Esophagus muscularis mucosa (tissue), 3 donors: ENCODE results near the gene ZNF469.

Experiments used
- POLR2A ChIP-seq: fragments of 450-650 bp; IDR thresholded peaks from one replicate; pipeline ENCODE4 v1.6.1; 2017; ENCODE audit warnings: antibody characterized with exemption, moderate library complexity, mild to moderate bottlenecking, low read depth
- POLR2AphosphoS5 ChIP-seq, 2 donors: sonication (generic); formaldehyde crosslinking; IDR thresholded peaks; one replicate each; pipeline ENCODE4 v1.6.1; 2017; ENCODE audit warnings: antibody characterized with exemption in 2 of 2
- TF ChIP-seq, protein P1 (sequence below), 3 experiments: fragments of 200-600 bp in 2 of 3; fragments of 450-650 bp in 1 of 3; sonication (generic) in 2 of 3; IDR thresholded peaks; one replicate each; pipeline ENCODE4 v1.5.1; 2017 to 2019; ENCODE audit warnings: antibody characterized with exemption in 3 of 3, mild to moderate bottlenecking in 2 of 3, moderate library complexity in 1 of 3

DNA sequence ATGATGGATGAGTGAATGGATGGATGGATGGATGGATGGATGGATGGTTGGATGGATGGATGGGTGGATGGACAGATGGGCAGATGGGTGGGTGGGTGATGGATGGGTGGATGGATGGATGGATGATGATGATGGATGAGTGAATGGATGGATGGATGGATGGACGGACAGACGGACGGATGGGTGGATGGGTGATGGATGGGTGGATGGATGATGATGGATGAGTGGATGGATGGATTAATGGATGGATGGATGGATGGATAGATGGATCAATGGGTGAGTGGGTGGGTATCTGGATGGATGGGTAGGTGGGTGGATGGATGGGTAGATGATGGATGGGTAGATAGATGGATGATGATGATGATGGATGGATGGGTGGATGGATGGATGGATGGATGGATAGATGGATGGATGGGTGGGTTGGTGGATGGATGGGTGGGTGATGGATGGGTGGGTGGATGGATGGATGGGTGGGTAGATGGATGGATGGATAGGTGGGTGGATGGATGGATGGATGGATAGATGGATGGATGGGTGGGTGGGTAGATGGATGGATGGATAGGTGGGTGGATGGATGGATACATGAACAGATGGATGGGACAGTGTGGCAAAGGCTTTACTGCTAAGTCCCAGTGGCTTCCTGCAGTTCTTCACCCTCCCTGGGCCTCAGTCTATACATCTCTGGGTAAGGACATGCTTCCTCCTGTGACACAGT is 40.1 kb downstream of the ZNF469 start:
- TF ChIP-seq, protein P1, sequence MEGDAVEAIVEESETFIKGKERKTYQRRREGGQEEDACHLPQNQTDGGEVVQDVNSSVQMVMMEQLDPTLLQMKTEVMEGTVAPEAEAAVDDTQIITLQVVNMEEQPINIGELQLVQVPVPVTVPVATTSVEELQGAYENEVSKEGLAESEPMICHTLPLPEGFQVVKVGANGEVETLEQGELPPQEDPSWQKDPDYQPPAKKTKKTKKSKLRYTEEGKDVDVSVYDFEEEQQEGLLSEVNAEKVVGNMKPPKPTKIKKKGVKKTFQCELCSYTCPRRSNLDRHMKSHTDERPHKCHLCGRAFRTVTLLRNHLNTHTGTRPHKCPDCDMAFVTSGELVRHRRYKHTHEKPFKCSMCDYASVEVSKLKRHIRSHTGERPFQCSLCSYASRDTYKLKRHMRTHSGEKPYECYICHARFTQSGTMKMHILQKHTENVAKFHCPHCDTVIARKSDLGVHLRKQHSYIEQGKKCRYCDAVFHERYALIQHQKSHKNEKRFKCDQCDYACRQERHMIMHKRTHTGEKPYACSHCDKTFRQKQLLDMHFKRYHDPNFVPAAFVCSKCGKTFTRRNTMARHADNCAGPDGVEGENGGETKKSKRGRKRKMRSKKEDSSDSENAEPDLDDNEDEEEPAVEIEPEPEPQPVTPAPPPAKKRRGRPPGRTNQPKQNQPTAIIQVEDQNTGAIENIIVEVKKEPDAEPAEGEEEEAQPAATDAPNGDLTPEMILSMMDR (IDR thresholded peaks at IDR 0.05), result no peak
- TF ChIP-seq POLR2AphosphoS5 (IDR thresholded peaks at IDR 0.05), result no peak
- no peak for TF ChIP-seq POLR2A
